GM12878 (cell line): ENCODE results near the gene ZNF552.
"Not testable (repeated sequence)": the region's sequence is repeated elsewhere in the genome, so short reads cannot be mapped to it uniquely, and the experiment has no call there.

ENCODE experiments used
- CHD4 ChIP-seq: fragments of 200-600 bp; sonication (generic); IDR thresholded peaks from 2 replicates; pipeline ENCODE4 v1.6.1; 2016; ENCODE audit warnings: mild to moderate bottlenecking
- CTCF ChIP-seq, 3 experiments: IDR thresholded peaks in 2 of 3; conservative IDR thresholded peaks in 1 of 3; 2 replicates each; pipeline ENCODE4 v1.5.1; 2011; ENCODE audit warnings: low read depth in 3 of 3, low read length in 3 of 3, mild to moderate bottlenecking in 3 of 3, control low read depth in 2 of 3, moderate library complexity in 2 of 3, inconsistent platforms in 1 of 3, mixed read lengths in 1 of 3; ENCODE audit not compliant: control insufficient read depth in 2 of 3, insufficient read depth in 1 of 3; ENCODE audit errors: extremely low read depth in 1 of 3
- E4F1 ChIP-seq: fragments of 450-650 bp; IDR thresholded peaks from 2 replicates; pipeline ENCODE4 v1.6.1; 2018; ENCODE audit warnings: borderline replicate concordance, mild to moderate bottlenecking; ENCODE audit not compliant: partially characterized antibody
- EGR1 ChIP-seq, 2 experiments: IDR thresholded peaks; 1 replicate in 1 of 2; 2 replicates in 1 of 2; pipeline ENCODE4 v1.6.1; 2011 to 2012; ENCODE audit warnings: low read depth in 2 of 2, low read length in 2 of 2, borderline replicate concordance in 1 of 2, mild to moderate bottlenecking in 1 of 2, moderate library complexity in 1 of 2
- ELK1 ChIP-seq: IDR thresholded peaks from 2 replicates; pipeline ENCODE4 v1.6.1; 2012; ENCODE audit warnings: low read depth, low read length, improper control_type of control experiment
- FOS ChIP-seq: IDR thresholded peaks from 3 replicates; pipeline ENCODE4 v1.6.1; 2011; ENCODE audit warnings: borderline replicate concordance; ENCODE audit not compliant: insufficient read length; ENCODE audit errors: extremely low read depth
- HCFC1 ChIP-seq: fragments of 150-350 bp; IDR thresholded peaks from 2 replicates; pipeline ENCODE4 v1.6.1; 2014; ENCODE audit warnings: low read length
- NFYB ChIP-seq: IDR thresholded peaks from 2 replicates; pipeline ENCODE4 v1.6.1; 2011; ENCODE audit warnings: low read depth, mild to moderate bottlenecking, low read length, improper control_type of control experiment, moderate library complexity; ENCODE audit not compliant: insufficient read depth
- RCOR1 ChIP-seq: conservative IDR thresholded peaks from 2 replicates; pipeline ENCODE4 v1.6.1; 2012; ENCODE audit warnings: low read depth, low read length, improper control_type of control experiment
- RFX5 ChIP-seq: IDR thresholded peaks from 2 replicates; pipeline ENCODE4 v1.6.1; 2011; ENCODE audit warnings: low read depth, low read length, improper control_type of control experiment
- SIN3A ChIP-seq: IDR thresholded peaks from 2 replicates; pipeline ENCODE4 v1.6.1; 2012; ENCODE audit warnings: low read depth, low read length, improper control_type of control experiment
- TBL1XR1 ChIP-seq: IDR thresholded peaks from 2 replicates; pipeline ENCODE4 v1.6.1; 2012; ENCODE audit warnings: low read depth, low read length, improper control_type of control experiment
- YY1 ChIP-seq: IDR thresholded peaks from 2 replicates; pipeline ENCODE4 v1.6.1; 2011; ENCODE audit warnings: low read depth, mild to moderate bottlenecking, low read length
- ZBTB4 ChIP-seq: fragments of 450-650 bp; formaldehyde crosslinking; IDR thresholded peaks from 2 replicates; pipeline ENCODE4 v1.4.0; 2022; ENCODE audit warnings: mild to moderate bottlenecking, moderate library complexity

GRCh38 chr19:57836991-57837390 is 22.3 kb upstream of the ZNF552 start:
- TF ChIP-seq SIN3A; YY1; ZBTB4 (CRISPR knock-in tag); CTCF (IDR thresholded peaks at IDR 0.05 in 2 of 3, conservative IDR thresholded peaks at IDR 0.05 in 1 of 3; ENCODE audit: control insufficient read depth in 2 of 3, extremely low read depth in 1 of 3, insufficient read depth in 1 of 3, low read depth in 3 of 3, low read length in 3 of 3); CHD4; ELK1; FOS; EGR1 (IDR thresholded peaks at IDR 0.05; ENCODE audit: borderline replicate concordance in 1 of 2, low read depth in 2 of 2, low read length in 2 of 2); RCOR1; HCFC1; NFYB; RFX5; TBL1XR1; E4F1: not testable (repeated sequence)
